GM12892 (cell line): ENCODE results near the gene PRDM15. TPM values are rescaled to one million over a fixed set of nuclear protein-coding genes. Genes with fewer than 3 reads are reported as not detected.

Experiments
- DNase-seq: peaks from one replicate; pipeline ENCODE4 v3.0.0; 2011; ENCODE audit not compliant: insufficient read length
- FAIRE-seq: peaks from 2 replicates; lab custom pipeline; 2011; peaks lifted over from hg19 to GRCh38; lab: Jason Lieb, UNC
- POLR2A ChIP-seq: IDR thresholded peaks from 2 replicates; pipeline ENCODE4 v1.6.1; 2011; ENCODE audit warnings: low read depth, low read length, control low read depth
- POLR2AphosphoS5 ChIP-seq: IDR thresholded peaks from 2 replicates; pipeline ENCODE4 v1.6.1; 2011; ENCODE audit warnings: low read depth, low read length, control low read depth
- TAF1 ChIP-seq: IDR thresholded peaks from 2 replicates; pipeline ENCODE4 v1.6.1; 2011; ENCODE audit warnings: low read depth, mild to moderate bottlenecking, control low read depth, low read length, borderline replicate concordance
- polyA plus RNA-seq: library from polyadenylated mRNA; unstranded; fragments of >200 nt; gene quantifications from one replicate; pipeline ENCODE4 v1.2.1, GENCODE V29; 2012; ENCODE audit warnings: missing spikeins, inconsistent platforms; ENCODE audit not compliant: missing spikeins

PRDM15 gene
- 5.4 TPM for polyA plus RNA-seq

GRCh38 chr21:41879190-41879998 is at the start of gene PRDM15:
TSS of gene PRDM15 (minus strand) at chr21:41879344. CDS start at chr21:41860363, 18,981 bp downstream.
- FAIRE-seq (peak; percentile 62), DNase-seq (peak; percentile 74)
- TF ChIP-seq TAF1 (no peak; the same call in 1 of the 2 replicates), POLR2A (peak; percentile 59), POLR2AphosphoS5 (peak; percentile 41; the same call in 1 of the 2 replicates)

- FAIRE-seq (peak; percentile 92), DNase-seq (no peak)
- TF ChIP-seq POLR2A: no peak
- no peak for TF ChIP-seq POLR2AphosphoS5
- no peak for TF ChIP-seq TAF1
Observed at GRCh38 chr21:41928621-41929220, 49.6 kb upstream of the PRDM15 start.

GRCh38 chr21:41927727-41928409 is 48.7 kb upstream of the PRDM15 start:
- TF ChIP-seq POLR2AphosphoS5 (no peak), TAF1 (no peak), POLR2A (no peak)
- DNase-seq (no peak), FAIRE-seq (peak; percentile 80)

- FAIRE-seq (no peak), DNase-seq (no peak)
- TF ChIP-seq POLR2AphosphoS5: no peak
- no peak for TF ChIP-seq POLR2A
- no peak for TF ChIP-seq TAF1
Observed at GRCh38 chr21:41926807-41927171, 47.6 kb upstream of the PRDM15 start.

GRCh38 chr21:41926117-41926806 is 47.1 kb upstream of the PRDM15 start:
- TF ChIP-seq POLR2A (peak; percentile 30; the same call in 1 of the 2 replicates), TAF1 (no peak), POLR2AphosphoS5 (0 out of 2 replicates have a peak, but pooled peaks have one; percentile 21)
- no peak for DNase-seq
- FAIRE-seq: peak; percentile 78

- no peak for FAIRE-seq
- TF ChIP-seq POLR2A (no peak), TAF1 (no peak), POLR2AphosphoS5 (no peak)
- DNase-seq: no peak
Observed at GRCh38 chr21:41925767-41926116, 46.6 kb upstream of the PRDM15 start.

GRCh38 chr21:41924368-41924754 is 45.2 kb upstream of the PRDM15 start:
- DNase-seq (no peak), FAIRE-seq (no peak)
- no peak for TF ChIP-seq POLR2AphosphoS5
- no peak for TF ChIP-seq TAF1
- no peak for TF ChIP-seq POLR2A

- no peak for TF ChIP-seq POLR2AphosphoS5
- TF ChIP-seq POLR2A: no peak
- no peak for TF ChIP-seq TAF1
- FAIRE-seq (peak; percentile 40), DNase-seq (no peak)
Observed at GRCh38 chr21:41923631-41924367, 44.7 kb upstream of the PRDM15 start.

GRCh38 chr21:41923186-41923585 is 44.0 kb upstream of the PRDM15 start:
- FAIRE-seq (no peak), DNase-seq (no peak)
- TF ChIP-seq TAF1: no peak
- no peak for TF ChIP-seq POLR2A
- TF ChIP-seq POLR2AphosphoS5: no peak

GRCh38 chr21:41921021-41921420 is 41.9 kb upstream of the PRDM15 start:
- DNase-seq (no peak), FAIRE-seq (peak; percentile 24)
- no peak for TF ChIP-seq TAF1
- no peak for TF ChIP-seq POLR2A
- no peak for TF ChIP-seq POLR2AphosphoS5
